ENCODE data around the gene MYORG.
"Not testable (repeated sequence)": the region's sequence is repeated elsewhere in the genome, so short reads cannot be mapped to it uniquely, and the experiment has no call there.

- TF ChIP-seq CTCF (IDR thresholded peaks at IDR 0.05; ENCODE audit: low read depth, low read length, missing input control); MAX (IDR thresholded peaks at IDR 0.05); RXRA (IDR thresholded peaks at IDR 0.05); FOXA1 (IDR thresholded peaks at IDR 0.05); YY1 (IDR thresholded peaks at IDR 0.05); TAF1 (conservative IDR thresholded peaks at IDR 0.05); GABPA (IDR thresholded peaks at IDR 0.05 in 1 of 2, conservative IDR thresholded peaks at IDR 0.05 in 1 of 2); ATF3 (IDR thresholded peaks at IDR 0.05); ZBTB33 (IDR thresholded peaks at IDR 0.05); SP1 (IDR thresholded peaks at IDR 0.05); REST (IDR thresholded peaks at IDR 0.05): not testable (repeated sequence)
These were observed 7.9 kb downstream of the MYORG start for GRCh38 chr9:34368796-34369195.

Data from liver (tissue), 3 donors.